GM12878 (cell line): ENCODE measurements around the gene GKN2. TPM values are rescaled to one million over a fixed set of nuclear protein-coding genes. Genes with fewer than 3 reads are reported as not detected.

Source experiments
- ATAC-seq: fragments of 200-7000 bp; cut with Tn5 transposase; 3 replicates; pipeline ENCODE4 v1.9.1; 2020; ENCODE audit warnings: mild to moderate bottlenecking, moderate library complexity
- BruUV-seq: library from RNA; stranded (reverse); fragments of 400-500 nt; replicated peaks from 2 replicates; lab custom pipeline; 2021; lab: Mats Ljungman, UMichigan
- CTCF ChIA-PET: fragments of 300-600 bp; sonication (Branson Sonifier 250); formaldehyde crosslinking; extraction: SDS; loops from one replicate; lab custom pipeline; 2021; ENCODE audit warnings: inconsistent platforms; lab: Yijun Ruan, JAX
- POLR2A ChIA-PET: fragments of 350-600 bp; formaldehyde crosslinking; extraction: SDS; loops from one replicate; lab custom pipeline; 2021; ENCODE audit warnings: inconsistent platforms; lab: Charles Lee
- RAD21 ChIA-PET: fragments of 300-600 bp; sonication (Branson Sonifier 250); formaldehyde crosslinking; loops from one replicate; lab custom pipeline; 2023; ENCODE audit warnings: antibody characterized with exemption; ENCODE audit not compliant: unreplicated experiment; lab: Charles Lee
- SMC1A ChIA-PET: fragments of 300-600 bp; sonication (Branson Sonifier 250); formaldehyde crosslinking; loops from one replicate; lab custom pipeline; 2023; ENCODE audit not compliant: unreplicated experiment, uncharacterized antibody; lab: Charles Lee
- DNase-seq: peaks from one replicate; pipeline ENCODE4 v3.0.0-alpha.2; 2011; ENCODE audit warnings: low read depth, low spot score
- FAIRE-seq: peaks from 3 replicates; lab custom pipeline; 2011; peaks lifted over from hg19 to GRCh38; lab: Jason Lieb, UNC
- H2AFZ ChIP-seq: 2 replicates; pipeline ENCODE4 v1.6.0; 2011; ENCODE audit warnings: low read depth, low read length, control low read depth; ENCODE audit not compliant: control insufficient read depth
- H3K27ac ChIP-seq: 2 replicates; pipeline ENCODE4 v1.5.1; 2011; ENCODE audit warnings: control low read depth; ENCODE audit not compliant: control insufficient read depth, insufficient read depth
- H3K27me3 ChIP-seq, 2 experiments: replicated peaks in 1 of 2; 2 replicates each; pipeline versions ENCODE4 v1.6.0 to v1.6.1; 2011; ENCODE audit warnings: low read length in 1 of 2; ENCODE audit not compliant: control insufficient read depth in 2 of 2, insufficient read depth in 2 of 2
- H3K36me3 ChIP-seq, 2 experiments: 2 replicates each; pipeline ENCODE4 v1.5.1; 2011; ENCODE audit warnings: low read length in 1 of 2; ENCODE audit not compliant: control insufficient read depth in 2 of 2, insufficient read depth in 2 of 2
- H3K4me1 ChIP-seq: 2 replicates; pipeline ENCODE4 v1.6.1; 2011; ENCODE audit warnings: mild to moderate bottlenecking, low read length, moderate library complexity, mixed read lengths; ENCODE audit not compliant: control insufficient read depth, insufficient read depth
- H3K4me2 ChIP-seq: 2 replicates; pipeline ENCODE4 v1.6.0; 2011; ENCODE audit warnings: control low read depth; ENCODE audit not compliant: control insufficient read depth, insufficient read depth
- H3K4me3 ChIP-seq: fragments of 200-600 bp; sonication (generic); 2 replicates; pipeline ENCODE4 v1.5.1; 2016
- H3K79me2 ChIP-seq: 2 replicates; pipeline ENCODE4 v1.6.0; 2011; ENCODE audit warnings: low read length; ENCODE audit not compliant: control insufficient read depth, insufficient read depth
- H3K9ac ChIP-seq: 2 replicates; pipeline ENCODE4 v1.8.0; 2011; ENCODE audit warnings: low read length, control low read depth, mixed read lengths; ENCODE audit not compliant: control insufficient read depth, insufficient read depth
- H3K9me3 ChIP-seq: replicated peaks from 3 replicates; pipeline ENCODE4 v1.5.1; 2011; ENCODE audit warnings: mild to moderate bottlenecking, low read length; ENCODE audit not compliant: control insufficient read depth, insufficient read depth
- H4K20me1 ChIP-seq: 2 replicates; pipeline ENCODE4 v1.6.0; 2011; ENCODE audit not compliant: control insufficient read depth, insufficient read depth
- CHD1 ChIP-seq: IDR thresholded peaks from 2 replicates; pipeline ENCODE4 v1.6.1; 2012; ENCODE audit warnings: low read depth, low read length, improper control_type of control experiment
- EGR1 ChIP-seq, 2 experiments: IDR thresholded peaks; 1 replicate in 1 of 2; 2 replicates in 1 of 2; pipeline ENCODE4 v1.6.1; 2011 to 2012; ENCODE audit warnings: low read depth in 2 of 2, low read length in 2 of 2, borderline replicate concordance in 1 of 2, mild to moderate bottlenecking in 1 of 2, moderate library complexity in 1 of 2
- GABPA ChIP-seq: IDR thresholded peaks from 2 replicates; pipeline ENCODE4 v1.6.1; 2014; ENCODE audit warnings: antibody characterized with exemption, low read depth, mild to moderate bottlenecking, inconsistent platforms
- LARP7 ChIP-seq: fragments of 450-650 bp; IDR thresholded peaks from 2 replicates; pipeline ENCODE4 v1.6.1; 2017; ENCODE audit warnings: mild to moderate bottlenecking
- NBN ChIP-seq: fragments of 450-650 bp; IDR thresholded peaks from 2 replicates; pipeline ENCODE4 v1.6.1; 2016
- NFXL1 ChIP-seq: fragments of 450-650 bp; IDR thresholded peaks from 2 replicates; pipeline ENCODE4 v1.6.1; 2017; ENCODE audit warnings: antibody characterized with exemption, mild to moderate bottlenecking, borderline replicate concordance
- NRF1 ChIP-seq: conservative IDR thresholded peaks from 2 replicates; pipeline ENCODE4 v1.6.1; 2011; ENCODE audit warnings: mild to moderate bottlenecking, low read depth, low read length, improper control_type of control experiment
- PAX8 ChIP-seq: fragments of 450-650 bp; IDR thresholded peaks from 2 replicates; pipeline ENCODE4 v1.6.1; 2017; ENCODE audit warnings: mild to moderate bottlenecking, moderate library complexity
- SMC3 ChIP-seq: IDR thresholded peaks from 2 replicates; pipeline ENCODE4 v1.6.1; 2011; ENCODE audit warnings: low read length, improper control_type of control experiment, borderline replicate concordance
- TCF12 ChIP-seq: IDR thresholded peaks from 2 replicates; pipeline ENCODE4 v1.6.1; 2011; ENCODE audit warnings: low read depth, mild to moderate bottlenecking, low read length
- WGBS: methylation state at CpG from one replicate; pipeline ENCODE4 v1.1.6; 2016; ENCODE audit warnings: low lambda C conversion rate; ENCODE audit not compliant: insufficient replicate concordance, insufficient coverage; ENCODE audit errors: missing lambda C conversion rate; 5-methylcytosine and 5-hydroxymethylcytosine counted together
- in situ Hi-C: fragments of 300-500 bp; cut with MboI; formaldehyde crosslinking; loops from 9 replicates; pipeline ENCODE4 v1.14.3; 2018; ENCODE audit warnings: mixed read lengths
- intact Hi-C: fragments of 100-400 bp; cut with micrococcal nuclease; formaldehyde crosslinking; loops from one replicate; pipeline ENCODE4 v1.14.2; 2022; ENCODE audit not compliant: unreplicated experiment
- polyA plus RNA-seq, 11 experiments: library from polyadenylated mRNA; depleted of rRNA in 4 of 11; unstranded in 6 of 11; stranded (reverse) in 5 of 11; fragments of >200 nt; fragmentation: Nextera tagmentation in 4 of 11; fragmentation: Illumina TruSeq in 1 of 11; extraction: Ambion mirVana in 4 of 11; extraction: Trizol in 1 of 11; gene quantifications; 1 replicate in 1 of 11; 2 replicates in 10 of 11; pipeline versions ENCODE4 v1.2.1 to v1.2.3, GENCODE V29; 2011 to 2016; ENCODE audit warnings: inconsistent platforms in 2 of 11, missing spikeins in 2 of 11, low read depth in 1 of 11
- total RNA-seq, 4 experiments: library from RNA; depleted of rRNA in 3 of 4; stranded (reverse); fragments of >200 nt in 3 of 4; fragmentation: Illumina TruSeq in 1 of 4; extraction: Trizol in 1 of 4; gene quantifications; 2 replicates each; pipeline versions ENCODE4 v1.2.1 to v1.2.3, GENCODE V29; 2013 to 2021
- TF ChIP-seq, protein P1 (sequence below): fragments of 450-650 bp; conservative IDR thresholded peaks from 2 replicates; pipeline ENCODE4 v1.6.1; 2017; ENCODE audit warnings: mild to moderate bottlenecking, moderate library complexity

Gene GKN2
- total and polyA plus RNA-seq, 10 of the 15 experiments (the other 5 are each of a cell fraction or from before 2014, with no cell fraction given): not detected

GRCh38 chr2:68912732-68913131 is 40.0 kb downstream of the GKN2 start:
- DNase-seq (no peak), FAIRE-seq (no peak), ATAC-seq (no peak)
- Histone ChIP-seq H3K4me1 (peaks cover 13% of the 10 kb centered on the region), H4K20me1 (no peaks in the 10 kb centered on the region), H3K9me3 (no peaks in the 10 kb centered on the region; the same call in 2 of the 3 replicates), H3K27ac (no peak overlapping the region), H3K9ac (no peak overlapping the region), H2AFZ (no peak overlapping the region), H3K4me2 (no peak overlapping the region), H3K79me2 (no peaks in the 10 kb centered on the region), H3K36me3 (no peaks in the 10 kb centered on the region), H3K4me3 (no peak overlapping the region), H3K27me3 (no peaks in the 10 kb centered on the region; a peak in 1 of 4 replicates)
- intact Hi-C loops (no loop called here), in situ Hi-C loops (no loop called here)
- 0% methylated on average over 2 of the region's 2 CpGs for WGBS
- SMC1A ChIA-PET: no interaction called here
- POLR2A ChIA-PET: no interaction called here
- CTCF ChIA-PET: no interaction called here
- RAD21 ChIA-PET: no interaction called here
- TF ChIP-seq NFXL1 (no peak), EGR1 (IDR thresholded peaks at IDR 0.05; ENCODE audit: borderline replicate concordance in 1 of 2, low read depth in 2 of 2, low read length in 2 of 2) (no peak), CHD1 (no peak), TCF12 (no peak), NRF1 (no peak), PAX8 (no peak), SMC3 (no peak), LARP7 (no peak), NBN (no peak), GABPA (no peak)
- TF ChIP-seq, protein P1, sequence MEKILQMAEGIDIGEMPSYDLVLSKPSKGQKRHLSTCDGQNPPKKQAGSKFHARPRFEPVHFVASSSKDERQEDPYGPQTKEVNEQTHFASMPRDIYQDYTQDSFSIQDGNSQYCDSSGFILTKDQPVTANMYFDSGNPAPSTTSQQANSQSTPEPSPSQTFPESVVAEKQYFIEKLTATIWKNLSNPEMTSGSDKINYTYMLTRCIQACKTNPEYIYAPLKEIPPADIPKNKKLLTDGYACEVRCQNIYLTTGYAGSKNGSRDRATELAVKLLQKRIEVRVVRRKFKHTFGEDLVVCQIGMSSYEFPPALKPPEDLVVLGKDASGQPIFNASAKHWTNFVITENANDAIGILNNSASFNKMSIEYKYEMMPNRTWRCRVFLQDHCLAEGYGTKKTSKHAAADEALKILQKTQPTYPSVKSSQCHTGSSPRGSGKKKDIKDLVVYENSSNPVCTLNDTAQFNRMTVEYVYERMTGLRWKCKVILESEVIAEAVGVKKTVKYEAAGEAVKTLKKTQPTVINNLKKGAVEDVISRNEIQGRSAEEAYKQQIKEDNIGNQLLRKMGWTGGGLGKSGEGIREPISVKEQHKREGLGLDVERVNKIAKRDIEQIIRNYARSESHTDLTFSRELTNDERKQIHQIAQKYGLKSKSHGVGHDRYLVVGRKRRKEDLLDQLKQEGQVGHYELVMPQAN: no peak
- no TSS peak for BruUV-seq
